GM21390 (cell line): ENCODE results near the gene MDM4.
"Not testable (repeated sequence)": the region's sequence is repeated elsewhere in the genome, so short reads cannot be mapped to it uniquely, and the experiment has no call there.

Experiments
- ATAC-seq: cut with Tn5 transposase; IDR thresholded peaks from one replicate; pipeline ENCODE4 v1.9.1; 2021; ENCODE audit not compliant: unreplicated experiment

MDM4 gene

GRCh38 chr1:204513117-204513716 lies 3.0 kb upstream of the MDM4 start:
- ATAC-seq, result peak; percentile 36

- no peak for ATAC-seq
Measured at GRCh38 chr1:204514828-204515227, 1.4 kb upstream of the MDM4 start.

GRCh38 chr1:204517382-204517781 lies 1.2 kb downstream of the MDM4 start:
- ATAC-seq, result not testable (repeated sequence)

- peak; percentile 45 for ATAC-seq
Measured at GRCh38 chr1:204520834-204521709, 4.9 kb downstream of the MDM4 start.

- not testable (repeated sequence) for ATAC-seq
Measured at GRCh38 chr1:204521941-204522521, 5.8 kb downstream of the MDM4 start.

- ATAC-seq, result no peak
Measured at GRCh38 chr1:204523605-204524215, 7.5 kb downstream of the MDM4 start.

- peak; percentile 44 for ATAC-seq
Measured at GRCh38 chr1:204524986-204525385, 8.8 kb downstream of the MDM4 start.

- no peak for ATAC-seq
Measured at GRCh38 chr1:204528241-204528640, 12.0 kb downstream of the MDM4 start.

GRCh38 chr1:204528677-204529076 lies 12.5 kb downstream of the MDM4 start:
- no peak for ATAC-seq

- no peak for ATAC-seq
Measured at GRCh38 chr1:204529371-204529895, 13.2 kb downstream of the MDM4 start.

GRCh38 chr1:204530932-204531331 lies 14.7 kb downstream of the MDM4 start:
- ATAC-seq, result peak; percentile 90

GRCh38 chr1:204532832-204533231 lies 16.6 kb downstream of the MDM4 start:
- ATAC-seq, result no peak

- ATAC-seq, result no peak
Measured at GRCh38 chr1:204541626-204542025, 25.4 kb downstream of the MDM4 start.

GRCh38 chr1:204544321-204544720 lies 28.1 kb downstream of the MDM4 start:
- ATAC-seq, result peak; percentile 73

- ATAC-seq, result no peak
Measured at GRCh38 chr1:204545202-204545601, 29.0 kb downstream of the MDM4 start.

- ATAC-seq, result no peak
Measured at GRCh38 chr1:204545881-204546280, 29.7 kb downstream of the MDM4 start.

- ATAC-seq, result no peak
Measured at GRCh38 chr1:204548265-204548664, 32.1 kb downstream of the MDM4 start.

GRCh38 chr1:204549313-204549712 lies 33.1 kb downstream of the MDM4 start:
- ATAC-seq, result no peak

GRCh38 chr1:204550926-204551325 lies 34.7 kb downstream of the MDM4 start:
- no peak for ATAC-seq

- no peak for ATAC-seq
Measured at GRCh38 chr1:204556458-204557052, 40.3 kb downstream of the MDM4 start.

- no peak for ATAC-seq
Measured at GRCh38 chr1:204558467-204558866, 42.3 kb downstream of the MDM4 start.
